Cardiac muscle cell (in vitro differentiated cells and primary cell): ENCODE data around the gene DARS2. TPM values are rescaled to one million over a fixed set of nuclear protein-coding genes. Genes with fewer than 3 reads are reported as not detected.

ENCODE experiments used
- DNase-seq, 2 donors: peaks; one replicate each; pipeline versions ENCODE4 v3.0.0 to v3.0.0-alpha.2; 2010 to 2017; ENCODE audit warnings: low read depth in 1 of 2, low spot score in 1 of 2
- H3K27ac ChIP-seq: fragments of 200-600 bp; sonication (generic); 2 replicates; pipeline ENCODE4 v1.5.1; 2016
- H3K27me3 ChIP-seq: fragments of 200-600 bp; sonication (generic); 2 replicates; pipeline ENCODE4 v1.6.0; 2016; ENCODE audit warnings: control low read depth
- H3K36me3 ChIP-seq: fragments of 200-600 bp; sonication (generic); 2 replicates; pipeline ENCODE4 v1.5.1; 2016; ENCODE audit warnings: control low read depth
- H3K4me1 ChIP-seq: fragments of 200-600 bp; sonication (generic); 2 replicates; pipeline ENCODE4 v1.8.1; 2017; ENCODE audit warnings: low read depth, mild to moderate bottlenecking, mixed run types
- H3K4me3 ChIP-seq: fragments of 200-600 bp; sonication (generic); 2 replicates; pipeline ENCODE4 v1.5.1; 2016; ENCODE audit warnings: mild to moderate bottlenecking
- H3K9me3 ChIP-seq: fragments of 200-600 bp; sonication (generic); 2 replicates; pipeline ENCODE4 v1.5.1; 2017; ENCODE audit warnings: low read depth, mild to moderate bottlenecking, control low read depth
- CTCF ChIP-seq: IDR thresholded peaks from 2 replicates; pipeline ENCODE4 v1.5.1; 2012; ENCODE audit warnings: low read depth, mild to moderate bottlenecking, low read length
- polyA plus RNA-seq: library from polyadenylated mRNA; unstranded; fragments of >200 nt; fragmentation: Nextera tagmentation; extraction: Ambion mirVana; gene quantifications from 2 replicates; pipeline ENCODE4 v1.2.1, GENCODE V29; 2016
- total RNA-seq: library from RNA; depleted of rRNA; stranded (reverse); fragments of >200 nt; gene quantifications from 2 replicates; pipeline ENCODE4 v1.2.3, GENCODE V29; 2016

DARS2 gene
- total and polyA plus RNA-seq, 2 experiments from 2014 or later: 14.6 to 15.6 TPM

- TF ChIP-seq CTCF: no peak
- H3K9me3 ChIP-seq: no peaks in the 10 kb centered on the region
- peaks cover 47% of the 10 kb centered on the region for H3K36me3 ChIP-seq
- H3K4me3 ChIP-seq: no peak overlapping the region
- peak overlapping the region; percentile 77 for H3K27ac ChIP-seq
- H3K27me3 ChIP-seq: no peaks in the 10 kb centered on the region
- peak in 1 of 2 donors; percentile 14 for DNase-seq
- H3K4me1 ChIP-seq: peaks cover 19% of the 10 kb centered on the region
These were observed 39.0 kb downstream of the DARS2 start for GRCh38 chr1:173863224-173864161.

GRCh38 chr1:173864179-173864867 lies 39.9 kb downstream of the DARS2 start:
- Histone ChIP-seq H3K27ac (peak overlapping the region; percentile 77), H3K4me3 (no peak overlapping the region), H3K27me3 (no peaks in the 10 kb centered on the region), H3K36me3 (peaks cover 40% of the 10 kb centered on the region), H3K4me1 (peaks cover 19% of the 10 kb centered on the region), H3K9me3 (no peaks in the 10 kb centered on the region)
- no peak for TF ChIP-seq CTCF
- DNase-seq: peak in 1 of 2 donors; percentile 15

GRCh38 chr1:173865468-173866164 lies 41.1 kb downstream of the DARS2 start:
- DNase-seq: peak in 1 of 2 donors; percentile 9
- Histone ChIP-seq H3K27ac (peak overlapping the region; percentile 77), H3K36me3 (peaks cover 40% of the 10 kb centered on the region), H3K27me3 (no peaks in the 10 kb centered on the region), H3K4me1 (peaks cover 19% of the 10 kb centered on the region), H3K4me3 (peak overlapping the region; percentile 38), H3K9me3 (no peaks in the 10 kb centered on the region)
- no peak for TF ChIP-seq CTCF

- Histone ChIP-seq H3K36me3 (peaks cover 45% of the 10 kb centered on the region), H3K4me1 (peaks cover 19% of the 10 kb centered on the region), H3K27ac (peak overlapping the region; percentile 77), H3K9me3 (no peaks in the 10 kb centered on the region), H3K27me3 (no peaks in the 10 kb centered on the region), H3K4me3 (peak overlapping the region; percentile 38)
- peak in 1 of 2 donors; percentile 13 for DNase-seq
- no peak for TF ChIP-seq CTCF
These were observed 42.1 kb downstream of the DARS2 start for GRCh38 chr1:173866413-173867115.

- Histone ChIP-seq H3K4me1 (peaks cover 19% of the 10 kb centered on the region), H3K27ac (peak overlapping the region; percentile 77), H3K9me3 (no peaks in the 10 kb centered on the region), H3K4me3 (peak overlapping the region; percentile 38), H3K27me3 (no peaks in the 10 kb centered on the region), H3K36me3 (peaks cover 45% of the 10 kb centered on the region)
- no peak for TF ChIP-seq CTCF
- DNase-seq: peak in 1 of 2 donors; percentile 68
These were observed 42.8 kb downstream of the DARS2 start for GRCh38 chr1:173867141-173867752.
